Fibroblast of skin of left biceps (primary cell): Measurements from ENCODE around the gene CYP2D6.
"Not testable (repeated sequence)": the region's sequence is repeated elsewhere in the genome, so short reads cannot be mapped to it uniquely, and the experiment has no call there.

ENCODE experiments used
- DNase-seq, 2 experiments: peaks; one replicate each; pipeline ENCODE4 v3.0.0-alpha.2; 2013; ENCODE audit warnings: low read depth in 2 of 2

CYP2D6 gene

GRCh38 chr22:42130639-42131431 lies at the start of gene CYP2D6:
TSS of gene CYP2D6 (minus strand) at chr22:42130810. CDS start at chr22:42130791, 19 bp downstream.
- not testable (repeated sequence) for DNase-seq

GRCh38 chr22:42179616-42180015 lies 49.0 kb upstream of the CYP2D6 start:
- DNase-seq = peak; percentile 14 to 15

DNA sequence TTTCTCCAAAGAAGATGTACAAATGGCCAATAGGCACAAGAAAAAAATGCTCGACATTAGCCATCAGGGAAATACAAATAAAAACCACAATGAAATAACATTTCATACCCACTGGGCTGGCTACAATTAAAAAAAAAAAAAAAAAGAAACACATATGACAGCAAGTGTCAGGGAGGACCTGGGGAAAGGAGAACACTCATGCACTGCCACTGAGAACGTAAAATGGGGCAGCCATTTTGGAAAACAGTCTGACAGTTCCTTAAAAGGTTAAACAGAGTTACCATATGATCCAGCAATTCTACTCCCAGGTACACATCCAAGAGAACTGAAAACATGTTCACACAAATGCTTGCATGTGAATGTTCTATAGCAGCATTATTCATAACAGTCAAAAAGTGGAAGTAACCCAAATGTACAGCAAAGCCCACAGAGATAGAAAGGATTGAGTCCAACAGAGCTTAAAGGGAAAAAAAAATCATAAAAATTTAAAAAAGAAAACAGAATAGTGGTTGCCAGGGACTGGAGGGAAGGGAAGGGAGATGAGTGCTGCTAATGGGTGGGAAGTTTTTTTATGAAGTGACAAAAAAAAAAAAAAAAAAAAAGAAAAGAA lies 48.4 kb upstream of the CYP2D6 start:
- DNase-seq = no peak

DNA sequence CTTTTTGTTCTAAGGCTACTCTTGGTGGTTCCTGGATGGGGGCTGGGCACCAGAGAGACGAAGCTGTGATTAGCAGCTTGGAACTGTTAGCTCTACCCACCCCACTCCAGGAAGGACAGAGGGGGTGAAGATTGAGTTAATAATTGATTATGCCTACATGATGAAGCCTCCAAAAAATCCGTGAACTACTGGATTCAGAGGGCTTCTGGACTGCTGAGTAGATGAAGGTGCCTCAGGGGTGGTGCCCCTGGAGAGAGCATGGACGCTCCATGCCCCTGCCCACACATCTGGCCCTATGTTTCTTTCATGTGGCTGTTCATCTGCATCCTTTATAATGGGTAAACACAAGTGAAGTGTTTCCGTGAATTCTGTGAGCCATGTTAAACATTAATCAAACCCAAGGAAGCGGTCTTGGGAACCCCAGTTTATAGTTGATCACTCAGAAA lies 47.3 kb upstream of the CYP2D6 start:
- DNase-seq = no peak

GRCh38 chr22:42176255-42176915 lies 45.8 kb upstream of the CYP2D6 start:
- DNase-seq = no peak

DNA sequence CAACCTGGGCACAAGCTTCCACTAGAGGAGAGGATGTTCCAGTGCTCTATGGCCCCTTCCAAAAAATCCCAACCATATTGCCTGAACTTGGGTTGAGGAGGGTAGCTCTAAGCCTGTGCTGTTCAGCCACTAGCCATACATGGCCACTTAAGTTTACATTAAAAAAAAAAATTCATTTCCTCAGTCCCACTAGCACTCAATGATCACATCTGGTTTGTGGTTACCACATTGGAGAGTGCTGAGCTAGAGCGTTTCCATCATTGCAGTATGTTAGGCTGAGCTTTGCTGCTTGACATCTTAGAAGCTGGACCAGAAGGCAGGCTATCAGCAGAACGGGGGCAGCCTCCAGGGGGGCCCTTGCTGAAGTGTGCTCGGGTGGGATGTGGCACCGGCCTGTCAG lies 43.5 kb upstream of the CYP2D6 start:
- DNase-seq = peak; percentile 18 to 30

GRCh38 chr22:42173183-42173926 lies 42.7 kb upstream of the CYP2D6 start:
- no peak for DNase-seq

- no peak for DNase-seq
Observed at GRCh38 chr22:42172773-42173172, 42.2 kb upstream of the CYP2D6 start.

DNA sequence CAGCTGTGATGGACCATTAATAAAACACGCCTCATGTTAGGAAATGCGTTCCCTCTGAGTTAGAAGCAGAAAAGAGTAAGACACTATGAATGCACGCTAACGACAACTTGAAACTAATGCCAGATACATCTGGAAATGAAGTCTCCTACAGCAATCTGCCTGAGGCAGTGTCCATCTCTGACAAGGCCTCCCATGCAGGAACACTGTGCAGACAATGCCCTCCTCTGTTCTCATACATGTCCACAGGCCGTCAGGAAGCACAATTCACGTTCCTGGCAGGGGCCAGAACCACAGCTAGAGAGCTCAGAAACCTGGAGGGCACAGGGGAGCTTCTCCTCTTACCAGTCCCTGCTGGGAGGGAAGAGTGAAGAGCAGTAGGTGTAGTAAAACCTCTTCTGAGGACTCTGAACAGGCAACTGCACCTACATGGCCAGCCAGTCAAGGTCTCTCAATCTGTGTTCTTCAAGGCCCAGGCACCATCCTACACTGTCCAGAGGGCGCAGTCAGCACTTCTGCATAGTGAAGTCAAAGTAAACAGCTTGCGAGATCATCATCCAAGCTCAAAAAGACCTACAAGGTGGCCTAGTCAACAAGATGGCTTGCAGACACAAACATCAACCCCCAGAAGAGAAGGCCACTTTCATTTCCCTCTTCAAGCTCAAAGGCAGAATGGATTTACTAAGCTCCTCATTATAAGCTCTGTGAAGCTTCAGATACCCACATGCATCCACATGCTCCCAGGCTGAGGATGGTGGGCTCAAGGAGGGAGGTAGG lies 41.5 kb upstream of the CYP2D6 start:
- DNase-seq = no peak

GRCh38 chr22:42171417-42171816 lies 40.8 kb upstream of the CYP2D6 start:
- no peak for DNase-seq

DNA sequence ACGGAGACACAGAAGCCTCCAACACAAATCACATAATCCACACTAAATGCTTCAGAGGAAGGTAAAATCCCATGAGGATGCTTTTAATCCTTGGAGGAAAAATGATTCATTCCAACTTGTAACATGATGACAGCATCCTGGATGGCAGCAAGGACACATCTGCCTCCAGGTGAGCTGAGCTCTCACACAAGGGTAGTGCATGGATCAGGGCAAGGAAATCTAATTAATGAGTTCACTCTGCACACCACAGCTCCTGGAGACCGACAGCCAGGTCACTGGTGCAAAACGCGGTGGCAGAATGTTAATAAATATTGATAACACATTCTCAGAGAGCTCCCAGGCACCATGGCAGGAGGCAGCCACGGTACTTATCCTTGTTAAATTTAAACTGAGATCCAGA lies 40.3 kb upstream of the CYP2D6 start:
- no peak for DNase-seq

GRCh38 chr22:42169055-42169469 lies 38.5 kb upstream of the CYP2D6 start:
- peak in 1 of 2 experiments; percentile 19 for DNase-seq

- no peak for DNase-seq
Observed at GRCh38 chr22:42168476-42168875, 37.9 kb upstream of the CYP2D6 start.

DNA sequence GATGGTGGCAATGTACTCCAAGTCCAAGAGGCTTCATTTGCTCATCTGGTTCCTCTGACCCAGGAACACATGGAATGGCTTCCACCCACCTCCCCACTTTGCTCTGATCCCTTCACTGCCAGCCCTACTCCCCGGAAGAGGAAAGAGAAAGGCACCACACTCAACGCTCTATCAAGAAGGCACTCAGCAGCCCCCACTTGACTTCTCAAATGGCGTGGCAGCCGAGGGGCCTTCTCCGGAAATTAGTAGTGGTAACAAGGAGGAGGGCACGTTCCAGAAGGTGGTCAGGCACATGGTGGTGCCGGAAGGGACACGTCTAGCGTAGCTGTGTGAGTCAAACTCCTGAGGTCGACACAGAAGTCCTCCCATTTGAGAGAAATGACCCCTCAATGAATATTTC lies 36.5 kb upstream of the CYP2D6 start:
- no peak for DNase-seq

DNA sequence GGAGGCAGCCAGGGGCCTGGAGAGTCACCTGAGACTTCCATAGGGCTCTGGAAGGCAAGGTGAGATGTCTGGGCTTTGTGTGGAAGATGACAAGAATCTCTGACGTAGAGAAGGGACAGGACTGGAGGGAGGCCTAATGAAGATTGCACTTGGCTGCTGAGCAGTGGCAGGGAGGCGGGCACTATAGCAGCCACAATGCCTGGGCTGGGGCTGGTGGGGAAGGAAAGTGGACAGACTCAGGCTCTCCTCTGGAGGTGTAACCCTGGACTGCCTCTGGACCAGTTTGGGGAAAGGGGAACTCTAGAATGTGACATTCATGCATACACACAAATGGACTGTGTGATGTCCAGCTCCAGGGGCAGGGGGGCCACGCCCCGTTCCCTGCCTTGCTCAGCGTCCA lies 34.3 kb upstream of the CYP2D6 start:
- DNase-seq = no peak

- DNase-seq = no peak
Observed at GRCh38 chr22:42163515-42163914, 32.9 kb upstream of the CYP2D6 start.

- no peak for DNase-seq
Observed at GRCh38 chr22:42162728-42163489, 32.3 kb upstream of the CYP2D6 start.

DNA sequence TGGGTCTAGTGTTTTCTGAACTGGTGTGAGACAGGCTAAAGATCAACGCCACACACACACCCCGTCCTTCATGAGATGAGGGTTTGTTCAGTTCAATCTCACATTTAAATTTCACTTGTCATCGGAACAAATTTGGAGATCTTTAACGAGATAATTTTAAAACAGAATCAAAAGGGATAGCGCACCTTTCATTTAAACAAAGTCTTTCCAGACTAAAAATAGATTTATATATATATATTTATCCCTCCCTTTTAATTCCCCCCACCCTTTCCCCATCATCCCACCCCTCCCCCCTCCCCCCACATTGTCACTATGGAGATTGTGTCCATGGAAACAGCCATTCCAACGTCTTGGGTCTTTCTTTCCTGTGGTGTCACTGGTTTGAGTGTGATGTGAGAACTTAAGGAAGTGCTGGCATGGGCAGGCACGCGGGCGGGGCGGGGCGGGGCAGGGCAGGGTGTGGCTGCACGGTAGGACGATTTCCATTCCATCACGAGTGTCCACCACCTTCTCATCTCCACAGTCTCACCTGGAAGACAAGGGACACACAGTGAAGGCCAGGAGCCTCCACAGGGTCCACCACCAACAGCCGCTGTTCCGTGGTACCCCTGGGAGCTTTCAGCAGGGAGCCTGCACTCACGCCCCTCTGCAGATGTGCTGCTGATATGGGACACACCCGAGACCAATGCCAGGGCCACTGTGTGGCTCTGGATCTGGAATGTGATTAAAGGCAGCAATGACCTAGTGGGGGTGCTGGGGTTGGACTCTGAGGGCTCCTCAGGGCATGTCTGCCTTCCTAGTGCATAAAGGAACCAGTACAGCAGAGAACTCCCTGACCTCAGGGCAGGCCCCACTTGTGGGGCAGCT lies 30.5 kb upstream of the CYP2D6 start:
- no peak for DNase-seq

- DNase-seq = no peak
Observed at GRCh38 chr22:42160251-42160650, 29.6 kb upstream of the CYP2D6 start.
